ENCODE data around the gene KCNQ1. TPM values are rescaled to one million over a fixed set of nuclear protein-coding genes. Genes with fewer than 3 reads are reported as not detected.

KCNQ1 gene
- total and polyA plus RNA-seq, 9 of the 15 experiments (the other 6 are each of a cell fraction or from before 2014, with no cell fraction given), result 0.44 TPM; not detected in 8

DNA sequence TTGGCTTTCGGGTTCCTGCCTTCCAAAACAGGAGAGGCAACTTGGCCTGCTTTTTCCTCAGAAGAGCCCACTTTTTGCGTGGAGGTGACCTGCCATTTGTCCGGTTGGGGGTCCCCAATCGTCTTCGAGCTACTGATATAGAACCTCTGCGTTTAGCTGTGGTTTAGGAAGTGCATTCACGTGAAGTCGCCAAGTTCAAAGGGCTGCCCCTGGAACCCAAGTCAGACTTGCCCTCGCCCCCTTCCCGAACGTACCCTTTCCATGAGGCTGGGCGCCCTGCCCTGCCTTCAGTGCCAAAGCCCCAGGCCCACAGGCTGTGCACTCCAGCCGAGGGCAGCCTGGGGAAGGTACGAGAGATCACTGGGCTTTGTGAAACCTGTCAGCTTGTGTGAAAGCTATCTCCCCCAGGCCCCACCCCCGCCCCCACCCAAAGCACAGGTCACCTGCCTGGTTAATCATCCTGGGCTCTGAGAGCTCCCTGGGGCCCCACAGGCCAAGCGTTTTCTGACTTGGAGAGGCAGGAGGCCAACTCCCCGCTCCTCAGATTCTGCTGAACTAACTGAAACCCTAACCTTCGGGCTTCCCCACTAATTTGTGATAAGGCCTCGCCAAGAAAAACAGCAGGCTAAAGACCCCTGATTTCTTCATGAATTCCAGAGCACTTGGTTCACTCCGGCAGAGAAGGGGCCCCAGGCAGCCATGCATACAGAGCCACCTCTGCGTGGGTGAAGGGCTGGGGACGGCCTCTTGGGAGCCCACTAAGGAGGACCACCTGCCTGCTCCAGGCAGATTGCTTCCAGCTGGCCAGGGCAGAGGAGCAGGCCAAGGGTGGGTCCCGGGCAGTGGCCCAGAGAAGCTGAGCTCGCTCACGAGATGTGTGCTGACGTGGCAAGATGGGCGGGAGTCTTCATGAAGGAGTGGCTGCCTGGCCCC, 280.8 kb downstream of the KCNQ1 start:
- intact Hi-C loops (cut with micrococcal nuclease), result no loop called here
- no peak for TF ChIP-seq FOXK2 (conservative IDR thresholded peaks at IDR 0.05 in 1 of 2, IDR thresholded peaks at IDR 0.05 in 1 of 2; ENCODE audit: low read depth in 2 of 2)
- 0 out of 2 replicates have a peak, but pooled peaks have one; percentile 34 for TF ChIP-seq FOSL1 (tag; conservative IDR thresholded peaks at IDR 0.05)
- TF ChIP-seq CHCHD3 (CRISPR knock-in tag; IDR thresholded peaks at IDR 0.05), result no peak
- no peak for TF ChIP-seq KLF13 (tag; IDR thresholded peaks at IDR 0.05; ENCODE audit: borderline replicate concordance, low read depth)
- TF ChIP-seq, protein P1, sequence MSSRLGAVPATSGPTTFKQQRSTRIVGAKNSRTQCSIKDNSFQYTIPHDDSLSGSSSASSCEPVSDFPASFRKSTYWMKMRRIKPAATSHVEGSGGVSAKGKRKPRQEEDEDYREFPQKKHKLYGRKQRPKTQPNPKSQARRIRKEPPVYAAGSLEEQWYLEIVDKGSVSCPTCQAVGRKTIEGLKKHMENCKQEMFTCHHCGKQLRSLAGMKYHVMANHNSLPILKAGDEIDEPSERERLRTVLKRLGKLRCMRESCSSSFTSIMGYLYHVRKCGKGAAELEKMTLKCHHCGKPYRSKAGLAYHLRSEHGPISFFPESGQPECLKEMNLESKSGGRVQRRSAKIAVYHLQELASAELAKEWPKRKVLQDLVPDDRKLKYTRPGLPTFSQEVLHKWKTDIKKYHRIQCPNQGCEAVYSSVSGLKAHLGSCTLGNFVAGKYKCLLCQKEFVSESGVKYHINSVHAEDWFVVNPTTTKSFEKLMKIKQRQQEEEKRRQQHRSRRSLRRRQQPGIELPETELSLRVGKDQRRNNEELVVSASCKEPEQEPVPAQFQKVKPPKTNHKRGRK (tag; IDR thresholded peaks at IDR 0.05), result no peak
- peak; percentile 49 for TF ChIP-seq ZNF316 (IDR thresholded peaks at IDR 0.05)
- no peak for TF ChIP-seq TBP (optimal IDR thresholded peaks at IDR 0.05; ENCODE audit: low read depth, low read length)
- TF ChIP-seq PHF8 (IDR thresholded peaks at IDR 0.05; ENCODE audit: borderline replicate concordance, low read length), result no peak
- no peak for TF ChIP-seq SMARCE1 (IDR thresholded peaks at IDR 0.05)
- peak; percentile 49; the same call in 1 of the 2 replicates for TF ChIP-seq CREB3L1 (IDR thresholded peaks at IDR 0.05; ENCODE audit: borderline replicate concordance, low read depth)
- Histone ChIP-seq H3K27ac (ENCODE audit: extremely low read depth, low read depth, low read length) (no peak overlapping the region), H3K9ac (ENCODE audit: insufficient read depth in 1 of 2, low read depth in 2 of 2, low read length in 2 of 2) (peak overlapping the region in 1 of 2 experiments; percentile 67; a peak in 1 of 4 replicates), H3K36me3 (ENCODE audit: control insufficient read depth, insufficient read depth, low read length) (no peaks in the 10 kb centered on the region), H3K79me2 (ENCODE audit: control insufficient read depth, insufficient read depth, low read length) (no peaks in the 10 kb centered on the region), H3K9me3 (replicated peaks; ENCODE audit: control insufficient read depth, insufficient read depth, low read depth, low read length) (no peaks in the 10 kb centered on the region), H2AFZ (ENCODE audit: low read depth, low read length) (no peak overlapping the region), H3K4me3 (no peak overlapping the region), H3K9me1 (ENCODE audit: control insufficient read depth, insufficient read depth, low read length) (no peaks in the 10 kb centered on the region), H3K27me3 (ENCODE audit: control insufficient read depth in 2 of 2, insufficient read depth in 2 of 2, low read length in 2 of 2) (peaks cover 0 to 14% of the 10 kb centered on the region in 2 experiments; a peak in 3 of 5 replicates), H3K4me1 (replicated peaks in 1 of 2; ENCODE audit: control insufficient read depth in 2 of 2, insufficient read depth in 2 of 2, low read length in 2 of 2) (peaks cover 4 to 44% of the 10 kb centered on the region in 2 experiments; a peak in 4 of 5 replicates), H3K4me2 (ENCODE audit: insufficient read depth, low read length) (no peak overlapping the region), H4K20me1 (replicated peaks; ENCODE audit: control insufficient read depth, insufficient read depth, low read length) (peaks cover 4% of the 10 kb centered on the region; the same call in 1 of the 2 replicates)
- ATAC-seq, result no peak
- no TSS peak for BruUV-seq (replicated peaks)
- in situ Hi-C loops (cut with MboI), result no loop called here
- CTCF ChIA-PET (ENCODE audit: low intra/inter-chr PET ratio), result no interaction called here
- 30% methylated on average over 26 of the region's 27 CpGs for WGBS (ENCODE audit: insufficient coverage, low coverage, missing lambda C conversion rate)
- DNase-seq (ENCODE audit: extremely low read depth in 1 of 4, low spot score in 3 of 4), result peak in 3 of 4 experiments; percentile 34 to 50 (median 49)
- POLR2A ChIA-PET, result interaction anchor here (0.5 to 1.6 kb wide), 6 partner anchors 9 to 102 kb away, joined by 3 to 6 read pairs (median 4); partner anchors contain the start of gene KCNQ1OT1
- no peak for FAIRE-seq
